Activated CD8-positive, alpha-beta memory T cell treated with anti-CD3 and anti-CD28 coated beads for 1 hour (primary cell): ENCODE data around the gene BMP8A.
"Not testable (repeated sequence)": the region's sequence is repeated elsewhere in the genome, so short reads cannot be mapped to it uniquely, and the experiment has no call there.

ENCODE experiments used
- DNase-seq, 2 donors: peaks; one replicate each; pipeline ENCODE4 v3.0.0-alpha.2; 2020; ENCODE audit warnings: low read depth in 1 of 2; ENCODE audit errors: extremely low read depth in 1 of 2

Gene BMP8A

DNA sequence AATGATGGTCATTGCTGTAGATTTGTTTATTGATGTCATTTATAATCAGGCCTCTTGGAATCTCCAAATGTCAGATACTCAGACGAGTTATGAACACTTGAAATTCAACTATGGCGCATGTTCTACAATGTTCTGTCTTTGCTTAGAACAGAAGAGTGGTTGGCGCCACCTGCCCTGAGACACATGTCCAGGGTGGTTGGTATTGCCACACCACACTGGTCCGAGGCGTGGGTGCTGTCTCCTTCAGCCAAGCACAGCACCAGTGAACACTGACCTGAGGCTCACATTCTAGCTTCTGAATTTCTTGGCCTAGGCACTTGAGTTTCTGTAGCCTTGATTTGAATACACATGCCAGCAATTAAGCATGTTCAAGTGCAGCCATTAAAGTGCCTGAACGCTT lies 10.1 kb upstream of the BMP8A start:
- no peak for DNase-seq

DNA sequence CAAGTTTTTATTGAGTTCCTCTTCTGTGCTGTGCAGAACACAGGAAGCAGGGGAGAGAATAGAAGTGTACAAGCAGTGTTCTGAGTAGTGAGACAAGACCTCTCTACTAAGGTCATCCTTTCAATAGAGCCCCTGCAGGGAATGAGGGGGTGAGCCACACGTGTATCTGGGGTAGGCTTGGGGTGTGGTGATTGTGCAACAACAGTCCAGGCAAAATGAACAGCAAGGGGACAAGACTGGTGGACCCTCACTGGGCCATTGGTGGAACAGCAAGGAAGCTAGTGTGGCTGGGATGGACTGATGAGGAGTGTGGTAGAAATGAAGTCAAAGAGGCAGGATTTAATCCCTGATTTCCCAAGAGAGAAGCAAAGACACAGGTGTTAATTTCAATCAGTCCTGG lies 8.2 kb upstream of the BMP8A start:
- no peak for DNase-seq

DNA sequence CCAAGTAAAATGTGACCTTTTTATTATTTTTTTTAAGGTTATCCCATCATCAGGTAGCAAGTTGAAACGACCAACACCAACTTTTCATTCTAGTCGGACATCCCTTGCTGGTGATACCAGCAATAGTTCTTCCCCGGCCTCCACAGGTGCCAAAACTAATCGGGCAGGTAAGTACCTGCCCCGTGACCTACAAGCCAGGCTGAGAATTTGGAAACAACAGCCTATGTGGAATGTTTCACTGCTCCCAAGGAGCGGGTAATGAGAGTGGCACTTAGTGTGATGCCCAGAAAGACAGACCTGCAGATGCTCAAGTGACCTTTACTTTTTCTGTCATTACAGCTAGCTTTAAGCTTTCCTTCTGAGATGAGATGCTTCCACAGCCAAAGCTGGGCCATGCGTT lies 6.9 kb upstream of the BMP8A start:
- DNase-seq, result no peak

DNA sequence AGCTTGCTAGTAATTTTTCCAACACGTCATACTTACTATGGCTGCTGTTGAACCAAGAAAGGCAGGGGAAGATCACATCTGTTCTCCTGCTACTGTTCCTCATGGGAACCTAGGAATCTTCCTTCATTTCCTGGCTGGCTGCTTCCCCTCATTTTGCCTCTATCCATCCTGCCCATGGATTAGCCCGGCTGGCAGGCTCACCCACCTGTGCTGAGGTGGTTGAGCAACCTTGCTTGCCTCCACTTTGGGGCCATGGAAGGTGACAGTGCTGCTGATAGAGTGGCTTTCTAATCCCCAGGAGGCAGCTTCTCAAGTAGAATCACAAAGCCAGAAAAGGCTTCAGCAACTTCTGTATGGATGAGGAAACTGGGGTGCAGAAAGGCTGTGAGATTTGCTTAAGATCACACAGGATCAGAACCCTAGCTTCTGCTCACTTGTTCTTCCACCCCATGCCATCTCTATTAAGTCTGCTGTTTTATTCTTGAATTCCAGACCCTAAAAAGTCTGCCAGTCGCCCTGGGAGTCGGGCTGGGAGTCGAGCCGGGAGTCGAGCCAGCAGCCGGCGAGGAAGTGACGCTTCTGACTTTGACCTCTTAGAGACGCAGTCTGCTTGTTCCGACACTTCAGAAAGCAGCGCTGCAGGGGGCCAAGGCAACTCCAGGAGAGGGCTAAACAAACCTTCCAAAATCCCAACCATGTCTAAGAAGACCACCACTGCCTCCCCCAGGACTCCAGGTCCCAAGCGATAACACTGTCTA lies 6.2 kb upstream of the BMP8A start:
- DNase-seq, result no peak

DNA sequence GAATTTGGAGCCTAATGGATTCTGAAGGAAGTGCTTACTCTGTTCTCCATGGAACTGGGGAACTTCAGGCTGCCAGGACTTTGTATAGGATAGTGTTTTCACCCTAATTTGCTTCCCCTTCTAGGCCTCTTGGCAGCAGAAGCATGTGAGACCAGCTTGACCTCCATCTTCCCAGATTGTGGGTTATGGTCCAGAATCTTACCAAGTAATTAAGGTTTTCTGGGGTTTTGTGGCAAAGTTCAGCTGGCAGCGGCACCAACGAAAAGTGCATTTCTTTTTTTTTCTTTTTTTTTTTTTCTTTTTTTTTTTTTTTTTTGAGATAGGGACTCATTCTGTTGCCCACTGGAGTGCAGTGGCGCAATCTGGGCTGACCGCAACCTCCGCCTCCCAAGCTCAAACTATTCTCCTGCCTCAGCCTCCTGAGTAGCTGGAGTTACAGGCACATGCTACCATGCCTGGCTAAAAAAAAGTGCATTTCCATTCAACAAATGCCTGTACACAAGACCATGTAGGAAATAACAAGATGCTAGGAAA lies 3.4 kb upstream of the BMP8A start:
- no peak for DNase-seq

DNA sequence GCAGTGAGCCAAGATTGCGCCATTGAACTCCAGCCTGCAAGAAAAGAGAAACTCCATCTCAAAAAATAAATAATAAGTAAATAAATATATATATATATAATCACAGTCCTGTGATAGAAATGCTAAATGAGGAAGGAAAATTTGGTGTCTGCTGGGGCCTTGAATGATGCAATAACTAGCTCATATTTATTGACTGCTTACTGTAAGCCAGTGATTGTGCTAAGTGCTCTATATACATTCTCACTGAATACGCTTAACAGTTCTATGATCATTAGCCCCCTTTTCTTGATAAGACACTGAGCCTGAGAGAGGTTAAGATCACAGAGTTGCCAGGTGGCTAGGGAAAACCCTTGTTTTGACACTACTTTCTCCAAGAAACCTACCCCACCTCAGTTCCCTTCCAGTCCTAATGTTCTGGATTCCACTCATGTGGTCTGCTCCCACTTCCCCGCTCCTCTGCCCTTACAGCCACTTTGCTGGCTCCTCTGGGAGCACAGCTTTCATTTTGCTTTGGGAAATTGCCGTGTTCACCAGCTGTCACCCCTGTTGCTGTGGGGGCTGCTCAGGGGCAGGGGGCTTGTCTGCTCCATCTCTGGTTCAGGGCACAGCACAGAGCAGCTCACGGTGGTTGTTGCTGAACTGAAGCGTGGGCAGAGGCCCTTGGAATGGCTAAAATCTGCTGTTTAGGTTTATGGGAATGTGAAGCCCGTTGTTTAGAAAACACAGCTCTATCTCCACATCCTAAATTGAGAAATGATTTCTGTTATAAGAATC lies 2.5 kb upstream of the BMP8A start:
- no peak for DNase-seq

- no peak for DNase-seq
These were observed 1.7 kb upstream of the BMP8A start for GRCh38 chr1:39489567-39490239.

DNA sequence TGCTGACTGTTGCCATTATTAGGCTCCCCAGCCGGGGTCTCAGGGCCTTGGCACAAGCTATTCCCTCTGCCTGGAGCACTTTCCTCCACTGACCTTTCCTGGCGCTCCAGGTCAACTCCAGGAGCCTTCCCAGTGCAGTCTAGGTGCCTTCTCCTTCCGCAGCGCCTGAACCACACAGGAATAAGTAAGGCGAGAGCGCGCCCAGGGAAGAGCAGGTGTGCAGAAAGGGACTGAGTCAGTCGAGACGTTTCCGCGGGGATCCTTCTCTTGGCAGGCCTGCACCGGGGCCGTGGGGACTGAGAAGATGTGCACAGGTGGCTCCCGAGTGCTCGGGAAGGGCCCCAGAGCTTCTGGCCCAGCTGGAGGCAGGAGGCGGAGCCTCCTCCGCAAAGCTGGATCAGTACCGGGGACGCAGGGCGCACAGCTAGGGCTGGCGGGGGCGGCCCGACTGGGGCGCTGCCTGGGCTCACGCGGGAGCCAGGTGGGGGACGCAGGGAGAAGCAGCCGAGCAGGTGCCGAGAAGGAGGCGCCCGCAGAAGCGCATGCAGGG lies 765 bp upstream of the BMP8A start:
- DNase-seq, result no peak

DNA sequence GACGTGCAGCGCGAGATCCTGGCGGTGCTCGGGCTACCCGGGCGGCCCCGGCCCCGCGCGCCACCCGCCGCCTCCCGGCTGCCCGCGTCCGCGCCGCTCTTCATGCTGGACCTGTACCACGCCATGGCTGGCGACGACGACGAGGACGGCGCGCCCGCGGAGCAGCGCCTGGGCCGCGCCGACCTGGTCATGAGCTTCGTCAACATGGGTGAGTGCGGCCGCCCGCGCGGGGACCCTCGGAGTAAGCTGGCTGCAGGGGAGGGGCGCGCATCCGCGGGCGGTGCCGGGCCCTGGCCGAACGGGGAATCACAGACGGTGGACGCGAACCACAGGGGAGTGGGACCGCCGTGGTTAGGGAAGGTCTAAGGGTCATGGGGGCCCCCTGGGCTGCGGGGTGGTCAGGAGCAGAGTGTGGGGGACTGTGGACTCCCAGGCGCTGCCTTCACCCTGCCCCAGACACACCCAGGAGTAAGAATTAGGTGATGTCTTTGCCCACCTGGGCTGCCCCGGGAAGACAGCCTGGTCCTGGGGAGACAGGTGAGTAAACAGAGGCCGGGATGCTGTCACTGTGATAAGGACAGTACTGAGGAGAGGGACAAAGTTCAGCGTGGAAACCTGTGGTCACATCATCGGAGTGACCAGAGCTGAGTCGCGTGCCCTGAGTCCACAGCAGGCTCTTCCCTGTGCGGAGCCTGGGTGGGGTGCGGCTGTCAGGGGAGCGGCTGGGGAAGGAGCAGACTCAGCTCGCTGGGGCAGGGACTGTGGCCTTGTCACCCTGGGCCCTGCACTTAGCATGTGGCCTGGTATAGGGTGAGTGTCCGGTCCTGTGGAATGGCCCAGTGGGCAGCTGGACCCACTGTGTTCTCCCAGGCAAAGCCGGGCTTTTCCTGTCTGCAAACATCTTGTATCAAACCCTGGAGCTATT lies 944 bp downstream of the BMP8A start:
- DNase-seq, result not testable (repeated sequence)

DNA sequence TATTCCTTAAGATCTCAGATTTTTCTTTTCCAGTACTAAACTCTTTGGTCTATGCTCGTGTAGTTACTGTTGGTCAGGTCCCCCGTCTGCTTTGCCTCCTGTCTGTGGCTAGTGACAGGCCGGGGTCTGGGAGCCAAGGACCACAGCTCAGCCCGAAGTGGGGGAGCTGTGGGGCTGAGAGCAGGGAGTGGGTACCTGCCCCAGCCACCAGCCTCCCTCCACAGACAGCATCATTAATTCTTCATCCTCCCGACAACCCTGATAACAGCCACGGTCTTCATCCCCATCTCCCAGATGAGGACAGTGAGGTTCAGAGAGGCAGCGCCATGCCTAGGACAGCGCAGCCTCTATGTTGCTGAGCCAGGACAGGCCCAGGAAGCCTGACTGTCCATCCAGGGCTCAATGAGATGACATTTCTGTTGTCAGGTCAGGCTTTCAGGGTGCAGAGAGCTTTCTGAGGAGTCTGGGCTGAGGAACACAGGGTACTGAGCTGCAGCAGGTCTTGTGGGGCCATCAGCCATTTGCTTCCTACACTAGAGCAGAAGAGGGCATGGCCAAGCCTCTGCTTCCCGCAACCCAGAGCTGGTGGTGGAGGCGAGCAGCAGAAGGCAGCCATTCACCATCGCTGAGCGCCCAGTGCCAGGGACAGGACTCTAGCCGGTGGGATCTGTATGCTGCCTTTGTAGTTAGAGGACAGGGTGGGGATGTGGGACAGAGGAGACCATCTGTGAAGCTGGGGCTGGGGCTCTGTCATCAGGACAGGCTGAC lies 1.8 kb downstream of the BMP8A start:
- DNase-seq, result not testable (repeated sequence)

DNA sequence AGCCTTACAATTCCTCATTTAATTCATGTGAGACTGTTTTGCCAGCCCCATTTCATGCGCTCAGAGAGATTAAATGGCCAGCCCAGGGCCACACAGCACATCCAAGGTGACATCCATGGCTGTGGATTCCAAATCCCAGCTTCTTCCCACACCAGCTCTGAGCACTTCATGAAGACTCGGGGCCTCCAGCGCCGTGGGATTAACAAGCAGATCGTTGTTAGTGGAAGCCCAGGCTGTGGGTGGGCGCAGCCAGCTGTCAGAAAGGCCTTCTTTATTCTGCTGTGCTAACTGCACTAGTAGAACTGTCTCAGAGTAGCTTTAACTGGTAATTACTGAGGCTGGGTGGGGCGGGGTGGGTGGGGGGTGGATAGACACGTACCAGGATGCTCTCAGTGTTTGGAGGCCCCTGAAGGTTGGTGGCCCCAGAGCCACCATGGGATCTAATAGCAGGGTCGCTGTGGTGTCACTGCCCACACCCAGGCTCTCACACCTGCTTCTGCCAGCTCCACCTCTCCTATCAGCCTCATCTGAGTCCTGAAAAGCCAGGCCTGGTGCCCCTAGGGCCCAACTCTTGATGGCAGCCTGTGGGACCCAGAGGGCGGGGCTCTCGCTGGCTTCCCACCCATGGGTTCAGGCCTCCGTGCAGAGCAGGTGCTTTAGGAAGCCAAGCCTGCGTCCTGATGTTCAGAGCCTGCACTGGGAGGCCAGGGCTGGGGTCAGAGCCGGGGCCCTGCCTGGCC lies 3.4 kb downstream of the BMP8A start:
- no peak for DNase-seq

GRCh38 chr1:39496520-39496919 lies 5.1 kb downstream of the BMP8A start:
- not testable (repeated sequence) for DNase-seq

DNA sequence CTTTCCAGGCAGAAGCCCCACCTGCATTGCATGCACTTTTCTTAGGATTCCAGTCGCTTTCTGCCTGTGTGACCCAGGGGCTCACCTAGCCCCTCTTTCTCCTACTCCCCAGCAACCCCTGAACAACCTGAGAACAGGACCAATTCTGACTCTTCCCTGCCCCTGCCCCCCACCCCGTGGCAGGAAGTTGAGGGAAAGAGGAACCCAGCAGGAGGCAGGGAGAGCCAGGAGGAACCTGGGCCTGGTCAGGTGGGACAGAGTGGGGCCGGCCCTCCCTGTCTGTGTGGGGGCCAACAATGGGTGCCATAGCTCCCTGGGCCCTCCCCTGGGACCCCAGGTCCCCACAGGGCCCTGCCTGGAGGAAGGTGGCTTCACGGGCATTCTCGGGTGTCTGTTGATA lies 6.1 kb downstream of the BMP8A start:
- no peak for DNase-seq

DNA sequence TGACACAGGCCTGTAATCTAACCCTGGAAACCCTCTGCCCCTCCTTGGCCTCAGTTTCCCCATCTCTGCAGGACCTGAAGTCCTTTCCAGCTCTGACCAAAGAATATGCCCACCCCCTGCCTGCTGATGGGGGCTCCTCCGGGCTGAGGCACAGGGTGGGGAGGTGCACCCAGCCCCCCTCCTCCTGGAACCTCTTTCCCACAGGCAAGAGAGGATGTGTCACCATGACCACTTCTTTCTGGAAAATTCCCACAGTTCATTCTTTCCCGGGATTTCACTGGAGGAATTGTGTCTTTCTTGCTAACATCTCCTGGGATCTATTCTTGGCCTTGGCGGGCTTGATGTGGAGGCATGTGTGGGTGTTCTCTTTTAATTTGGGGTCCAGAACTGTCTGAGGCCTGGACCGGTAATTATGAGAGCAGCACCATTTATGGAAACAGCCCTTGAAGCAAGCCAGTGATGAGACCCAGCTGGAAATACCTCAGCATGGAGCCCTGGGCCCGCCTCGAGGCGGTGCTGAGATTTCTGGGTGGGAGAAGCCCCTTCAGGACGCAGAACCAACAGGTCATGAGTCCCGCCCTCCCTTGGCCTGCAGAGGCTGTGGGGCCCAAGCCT lies 6.8 kb downstream of the BMP8A start:
- not testable (repeated sequence) for DNase-seq

- not testable (repeated sequence) for DNase-seq
These were observed 7.4 kb downstream of the BMP8A start for GRCh38 chr1:39498821-39499220.

- DNase-seq, result no peak
These were observed 8.2 kb downstream of the BMP8A start for GRCh38 chr1:39499668-39500067.

DNA sequence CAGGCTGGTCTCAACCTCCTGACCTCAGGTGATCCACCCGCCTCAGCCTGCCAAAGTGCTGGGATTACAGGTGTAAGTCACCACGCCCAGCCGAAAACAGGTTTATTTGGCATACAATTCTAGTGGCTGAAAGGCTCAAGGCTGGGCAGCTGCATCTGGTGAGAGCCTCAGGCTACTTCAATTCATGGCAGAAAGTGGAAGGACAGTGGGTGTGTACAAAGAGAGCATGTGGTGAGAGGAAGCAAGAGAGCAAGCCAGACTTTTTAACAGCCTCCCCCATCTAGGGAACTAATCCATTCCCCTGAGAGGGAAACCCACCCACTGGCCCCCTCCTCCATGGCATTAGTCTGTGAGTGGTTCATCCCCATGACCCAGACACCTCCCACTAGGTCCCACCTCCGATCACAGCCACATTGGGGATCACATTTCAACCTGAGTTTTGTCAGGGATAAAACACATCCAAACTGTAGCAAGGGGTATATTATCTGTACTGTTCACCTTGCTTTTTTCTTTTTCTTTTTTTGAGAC lies 9.5 kb downstream of the BMP8A start:
- no peak for DNase-seq

DNA sequence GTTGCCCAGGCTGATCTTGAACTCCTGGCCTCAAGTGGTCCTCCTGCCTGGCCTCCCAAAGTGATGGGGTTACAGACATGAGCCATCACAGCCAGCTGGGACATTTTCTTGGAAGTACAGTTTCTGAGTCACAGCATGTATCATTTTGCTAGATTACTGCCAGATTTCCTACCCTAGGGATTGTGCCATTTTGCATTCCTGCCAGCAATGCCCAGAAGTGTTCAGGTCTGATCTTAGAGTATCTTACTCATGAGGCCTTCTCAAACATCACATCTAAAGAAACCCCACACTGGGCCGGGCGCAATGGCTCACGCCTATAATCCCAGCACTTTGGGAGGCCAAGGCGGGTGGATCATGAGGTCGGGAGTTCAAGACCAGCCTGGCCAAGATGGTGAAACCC lies 10.2 kb downstream of the BMP8A start:
- no peak for DNase-seq
